Muscle of leg (tissue), 11 donors: ENCODE data around the gene TPBGL. TPM values are rescaled to one million over a fixed set of nuclear protein-coding genes. Genes with fewer than 3 reads are reported as not detected.

Experiments
- DNase-seq: peaks from one replicate; pipeline ENCODE4 v3.0.0; 2013
- H3K27ac ChIP-seq: one replicate; pipeline ENCODE4 v1.5.1; 2013; ENCODE audit warnings: mild to moderate bottlenecking, low read length, control low read depth
- H3K27me3 ChIP-seq: one replicate; pipeline ENCODE4 v1.6.1; 2013; ENCODE audit warnings: low read length; ENCODE audit not compliant: control insufficient read depth, insufficient read depth
- H3K36me3 ChIP-seq: one replicate; pipeline ENCODE4 v1.6.1; 2013; ENCODE audit warnings: low read length; ENCODE audit not compliant: control insufficient read depth, insufficient read depth
- H3K4me1 ChIP-seq: one replicate; pipeline ENCODE4 v1.6.1; 2013; ENCODE audit warnings: low read length; ENCODE audit not compliant: control insufficient read depth, insufficient read depth
- H3K4me3 ChIP-seq: one replicate; pipeline ENCODE4 v1.5.1; 2013; ENCODE audit warnings: low read length, control low read depth
- H3K9me3 ChIP-seq: replicated peaks from 2 replicates; pipeline ENCODE4 v1.6.1; 2013; ENCODE audit warnings: low read depth, low read length; ENCODE audit not compliant: control insufficient read depth
- WGBS: methylation state at CpG from one replicate; pipeline ENCODE4 v1.1.5; 2013; ENCODE audit warnings: missing lambda C conversion rate; ENCODE audit not compliant: insufficient coverage; 5-methylcytosine and 5-hydroxymethylcytosine counted together
- polyA plus RNA-seq, 8 donors: library from polyadenylated mRNA; unstranded; fragments of 120-200 nt; gene quantifications; one replicate each; pipeline versions ENCODE4 v1.2.1 to v1.2.3, GENCODE V29; 2013; ENCODE audit warnings: inconsistent platforms in 1 of 8, low replicate concordance in 1 of 8; ENCODE audit not compliant: insufficient read length in 8 of 8, insufficient read depth in 1 of 8
- total RNA-seq: library from RNA; stranded (reverse); fragments of 120-200 nt; gene quantifications from one replicate; pipeline ENCODE4 v1.2.4, GENCODE V29; 2013

The TPBGL gene
- total and polyA plus RNA-seq, 9 donors = 0.08 to 0.37 (median 0.21) TPM; not detected in 1

DNA sequence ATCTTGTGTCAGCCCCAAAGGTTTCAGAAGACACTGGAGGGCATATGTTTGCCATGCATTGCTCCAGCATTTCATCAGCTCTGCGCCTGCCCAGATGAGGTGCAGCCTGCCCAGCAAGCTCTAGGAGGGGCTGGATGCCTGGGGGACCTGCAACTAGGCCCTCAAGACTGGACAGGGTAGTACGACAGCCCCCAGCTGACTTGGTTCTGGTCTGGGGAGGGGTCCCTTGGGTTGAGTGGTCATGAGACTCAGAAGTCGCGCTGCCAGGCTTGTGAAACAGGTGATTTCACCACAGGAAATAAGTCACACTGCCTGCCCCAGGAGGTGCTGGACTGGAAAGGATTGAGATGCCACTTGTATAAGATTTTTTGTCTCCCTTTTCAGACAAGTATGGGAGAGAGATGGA is 23.4 kb downstream of the TPBGL start:
- no peak for DNase-seq
- 78% methylated on average over 4 of the region's 4 CpGs for WGBS
- no peak overlapping the region for H3K4me3 ChIP-seq
- peaks cover 11% of the 10 kb centered on the region for H3K36me3 ChIP-seq
- no peaks in the 10 kb centered on the region for H3K9me3 ChIP-seq
- no peak overlapping the region for H3K27ac ChIP-seq
- no peaks in the 10 kb centered on the region for H3K27me3 ChIP-seq
- peaks cover 2% of the 10 kb centered on the region for H3K4me1 ChIP-seq

DNA sequence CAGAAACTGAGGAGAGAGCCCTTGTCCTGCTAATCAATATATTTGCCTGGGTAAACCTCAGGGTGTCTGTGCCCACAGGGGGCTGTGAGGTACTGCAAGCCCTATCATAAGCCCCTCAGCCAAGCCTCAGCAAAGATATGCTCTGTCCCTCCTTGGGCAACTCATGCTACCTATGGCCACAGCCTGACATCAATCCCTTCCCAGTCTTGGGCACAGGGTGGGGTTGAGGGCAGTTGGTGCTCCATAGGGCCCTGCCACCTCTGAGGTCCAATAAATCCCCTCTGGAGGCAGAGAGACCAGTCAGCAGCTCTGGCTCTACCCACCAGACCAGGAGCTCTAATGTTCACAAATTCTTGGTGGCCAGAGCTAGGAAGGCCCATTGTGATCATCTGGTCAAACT is 23.8 kb downstream of the TPBGL start:
- H3K9me3 ChIP-seq = no peaks in the 10 kb centered on the region
- no peak for DNase-seq
- no peaks in the 10 kb centered on the region for H3K27me3 ChIP-seq
- no peak overlapping the region for H3K4me3 ChIP-seq
- H3K36me3 ChIP-seq = peaks cover 11% of the 10 kb centered on the region
- H3K4me1 ChIP-seq = peaks cover 2% of the 10 kb centered on the region
- H3K27ac ChIP-seq = no peak overlapping the region

DNA sequence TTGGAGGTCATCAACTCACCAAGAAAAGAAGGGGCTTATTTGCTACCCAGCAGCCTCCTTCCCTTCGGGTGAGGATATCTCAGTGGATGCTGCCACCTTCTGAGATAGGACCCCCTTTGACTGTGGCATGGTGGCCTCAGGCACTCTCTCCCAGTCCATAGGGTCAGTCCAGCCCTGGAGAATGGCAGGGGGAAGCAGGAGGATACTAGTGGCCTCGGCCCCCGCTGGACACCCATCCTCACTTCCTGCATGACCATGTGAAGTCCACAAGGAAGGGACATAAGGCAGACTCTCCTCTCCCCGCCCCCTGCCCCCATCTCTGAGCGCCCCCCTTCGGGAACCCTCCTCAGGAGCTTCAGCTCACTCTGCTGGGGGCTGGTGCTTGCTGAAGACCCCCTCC is 24.4 kb downstream of the TPBGL start:
- no CpG with 5 or more reads among the region's 6 CpGs for WGBS
- Histone ChIP-seq H3K27me3 (no peaks in the 10 kb centered on the region), H3K36me3 (peaks cover 11% of the 10 kb centered on the region), H3K4me1 (peaks cover 2% of the 10 kb centered on the region), H3K27ac (no peak overlapping the region), H3K9me3 (no peaks in the 10 kb centered on the region), H3K4me3 (no peak overlapping the region)
- no peak for DNase-seq

DNA sequence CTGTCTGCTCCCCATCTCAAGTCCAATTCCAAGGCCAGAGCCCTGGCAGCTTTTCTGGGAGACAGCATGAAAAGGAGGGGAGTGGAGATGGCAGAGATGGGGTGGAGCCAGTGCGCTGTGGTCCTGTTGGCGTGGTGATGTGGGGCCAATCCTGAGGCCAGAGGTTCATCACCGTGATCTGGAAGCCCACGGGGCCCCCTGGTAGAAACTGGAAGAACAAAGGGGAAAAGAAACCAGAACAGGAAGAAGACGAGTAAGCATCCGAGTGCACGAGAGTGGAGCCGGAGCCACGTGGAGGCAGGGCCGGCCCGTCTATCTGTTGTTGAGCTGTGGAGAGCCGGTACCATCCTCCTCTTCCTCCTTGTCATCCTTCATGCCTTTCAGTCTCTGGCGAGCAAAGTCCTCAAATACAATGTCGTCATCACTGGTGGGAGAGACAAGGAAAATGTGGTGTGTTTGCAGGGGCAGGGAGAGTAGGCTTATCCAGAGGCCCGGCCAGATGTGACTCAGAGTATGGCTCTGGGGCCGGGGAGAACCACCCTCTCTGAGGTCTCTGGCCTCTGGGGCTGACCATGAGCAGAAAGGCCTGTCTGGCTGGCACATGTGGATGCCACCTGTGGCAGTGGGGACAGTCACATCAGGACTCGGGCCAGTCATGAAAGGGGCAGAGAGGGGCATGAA is 25.4 kb downstream of the TPBGL start:
- WGBS = 83% methylated on average over 13 of the region's 17 CpGs
- Histone ChIP-seq H3K27me3 (no peaks in the 10 kb centered on the region), H3K4me1 (no peaks in the 10 kb centered on the region), H3K36me3 (peaks cover 16% of the 10 kb centered on the region), H3K4me3 (no peak overlapping the region), H3K27ac (no peak overlapping the region), H3K9me3 (no peaks in the 10 kb centered on the region)
- DNase-seq = no peak

DNA sequence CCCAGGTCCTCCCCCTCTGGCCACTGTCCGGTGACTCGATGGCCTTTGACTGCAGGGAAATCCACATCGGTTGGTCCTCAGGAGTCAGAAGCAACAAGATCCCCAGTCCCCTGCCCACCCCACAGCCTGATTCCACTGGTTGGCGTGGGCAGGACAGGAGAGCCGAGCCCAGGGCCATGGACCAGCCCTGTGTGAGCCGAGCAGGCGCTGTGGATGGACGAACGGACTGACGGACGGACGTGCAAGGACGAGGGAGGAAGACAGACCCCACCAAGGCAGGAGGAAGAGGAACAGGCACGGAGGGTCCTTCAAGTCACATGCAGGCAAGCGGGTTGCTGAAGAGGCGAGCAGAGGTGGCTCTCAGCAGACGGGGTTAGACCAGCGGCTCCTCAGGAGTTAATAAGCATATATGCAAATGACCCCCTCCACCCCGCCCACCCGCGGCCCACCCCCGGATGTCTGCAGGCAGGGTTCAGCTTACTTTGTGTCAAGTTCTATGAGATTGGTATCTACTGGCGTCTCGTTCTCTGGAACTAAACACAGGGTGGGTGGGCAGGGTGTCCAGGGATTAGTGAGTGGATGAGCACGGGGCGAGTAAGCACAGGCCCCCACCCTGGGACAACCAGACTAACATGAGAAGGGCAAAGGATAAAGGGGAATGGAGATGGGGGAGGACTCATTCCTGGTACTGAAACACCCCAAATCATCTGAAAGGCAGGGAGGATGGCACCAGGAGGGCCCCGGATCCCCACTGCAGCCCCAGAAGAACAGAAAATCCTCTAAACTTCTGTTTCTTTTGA is 26.8 kb downstream of the TPBGL start:
- Histone ChIP-seq H3K4me3 (no peak overlapping the region), H3K9me3 (no peaks in the 10 kb centered on the region), H3K27me3 (no peaks in the 10 kb centered on the region), H3K36me3 (peaks cover 22% of the 10 kb centered on the region), H3K4me1 (no peaks in the 10 kb centered on the region), H3K27ac (no peak overlapping the region)
- WGBS = 81% methylated on average over 16 of the region's 27 CpGs
- DNase-seq = no peak

DNA sequence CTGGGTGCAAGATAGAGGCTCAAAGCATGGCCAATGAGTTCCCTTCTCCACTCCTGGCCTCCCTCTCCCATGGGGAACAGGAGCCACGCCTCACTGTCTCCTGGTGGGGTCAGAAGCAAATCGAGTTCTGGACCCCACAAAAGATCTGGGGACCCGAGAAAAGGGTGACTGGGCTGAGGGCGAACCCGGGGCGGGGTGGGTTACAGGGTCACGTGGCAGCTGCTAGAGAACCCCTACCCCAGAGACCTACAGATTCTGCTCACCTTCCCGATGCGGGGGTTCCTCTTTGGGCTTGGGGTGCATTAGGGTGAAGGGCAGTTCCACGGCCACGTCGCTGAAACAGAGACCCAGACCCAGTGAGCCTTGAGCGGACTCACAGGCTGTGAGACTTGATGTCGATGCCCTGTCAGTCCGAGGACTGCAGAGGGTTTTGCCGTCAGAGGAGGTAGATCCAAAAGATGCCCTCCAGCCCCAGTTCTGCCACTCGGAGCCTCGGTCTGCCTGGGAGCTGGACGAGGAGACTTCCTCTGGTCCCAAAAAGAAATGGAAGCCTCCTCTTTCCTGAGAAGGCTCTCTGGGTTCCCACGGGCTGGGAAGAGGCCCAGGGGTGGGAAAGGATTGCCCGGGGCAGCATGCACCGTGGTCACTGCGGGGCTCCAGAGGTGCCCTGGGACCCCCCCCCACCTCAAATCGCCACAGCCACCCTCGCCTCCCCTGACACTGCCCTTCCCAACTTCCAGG is 28.2 kb downstream of the TPBGL start:
- Histone ChIP-seq H3K27ac (no peak overlapping the region), H3K4me1 (no peaks in the 10 kb centered on the region), H3K27me3 (no peaks in the 10 kb centered on the region), H3K9me3 (no peaks in the 10 kb centered on the region), H3K36me3 (peaks cover 35% of the 10 kb centered on the region), H3K4me3 (no peak overlapping the region)
- 86% methylated on average over 16 of the region's 25 CpGs for WGBS
- DNase-seq = no peak

DNA sequence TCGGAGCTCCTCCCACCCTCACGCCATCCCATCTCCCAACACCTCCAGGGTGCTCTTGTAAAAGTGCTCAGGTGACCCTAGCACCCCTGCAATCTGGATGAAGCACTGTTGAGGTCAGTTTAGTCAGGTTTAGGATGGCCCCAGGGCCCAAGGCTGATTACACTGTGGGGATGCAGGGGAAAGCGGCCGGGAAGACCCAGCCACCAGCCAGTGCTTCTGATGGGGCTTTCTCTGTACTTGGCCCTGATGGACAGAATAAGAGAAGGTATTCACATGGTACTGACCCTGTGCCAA is 28.7 kb downstream of the TPBGL start:
- DNase-seq = no peak
- Histone ChIP-seq H3K4me1 (no peaks in the 10 kb centered on the region), H3K36me3 (peaks cover 40% of the 10 kb centered on the region), H3K27ac (no peak overlapping the region), H3K4me3 (no peak overlapping the region), H3K27me3 (no peaks in the 10 kb centered on the region), H3K9me3 (no peaks in the 10 kb centered on the region)
- WGBS = no CpG with 5 or more reads among the region's 4 CpGs

DNA sequence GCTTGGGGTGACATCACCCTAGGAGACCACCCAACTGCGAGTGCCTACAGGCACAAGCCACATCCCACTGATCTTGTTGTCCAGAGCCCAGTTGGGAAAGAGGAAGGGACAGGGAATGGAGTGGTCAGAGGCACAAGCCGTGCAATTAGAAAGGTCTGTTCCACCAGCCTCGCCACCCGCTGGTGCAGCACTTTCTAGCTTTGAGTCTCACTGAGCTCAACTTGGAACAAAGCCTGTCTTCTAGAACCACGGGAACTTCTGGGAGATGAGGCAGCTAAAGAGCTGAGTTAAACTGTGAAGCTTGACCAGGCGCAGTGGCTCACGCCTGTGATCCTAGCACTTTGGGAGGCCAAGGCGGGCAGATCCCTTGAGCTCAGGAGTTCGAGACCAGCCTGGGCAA is 29.3 kb downstream of the TPBGL start:
- H3K4me3 ChIP-seq = no peak overlapping the region
- no peak for DNase-seq
- H3K27me3 ChIP-seq = no peaks in the 10 kb centered on the region
- H3K9me3 ChIP-seq = no peaks in the 10 kb centered on the region
- peaks cover 40% of the 10 kb centered on the region for H3K36me3 ChIP-seq
- WGBS = 86% methylated on average over 7 of the region's 9 CpGs
- H3K27ac ChIP-seq = no peak overlapping the region
- no peaks in the 10 kb centered on the region for H3K4me1 ChIP-seq

DNA sequence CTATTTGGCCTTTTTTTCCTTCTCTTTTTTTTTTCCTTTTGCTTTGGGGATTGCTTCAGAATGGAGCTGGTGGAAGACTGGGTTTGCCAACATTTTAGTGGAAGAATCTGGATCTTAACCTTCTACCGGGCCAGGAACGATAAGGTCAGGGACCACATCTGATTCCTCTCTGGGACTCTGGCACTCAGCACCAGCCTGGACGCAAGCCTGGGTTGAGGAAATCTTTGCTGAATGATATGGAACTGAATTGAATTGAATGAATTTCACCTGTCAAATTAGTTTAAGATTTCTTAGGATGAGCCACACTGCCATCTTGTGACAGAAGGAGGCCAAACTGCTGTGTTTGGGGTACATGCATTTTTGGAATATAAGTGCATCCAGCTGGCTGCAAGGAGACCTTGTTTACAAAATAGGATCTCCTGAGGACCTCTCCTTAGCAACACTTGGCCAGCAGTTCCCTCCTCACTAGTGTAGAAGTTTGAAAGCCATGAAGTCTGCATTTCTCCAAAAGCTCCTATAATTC is 30.4 kb downstream of the TPBGL start:
- H3K27ac ChIP-seq = no peak overlapping the region
- no peak for DNase-seq
- WGBS = 65% methylated on average over 3 of the region's 3 CpGs
- H3K9me3 ChIP-seq = no peaks in the 10 kb centered on the region
- H3K27me3 ChIP-seq = no peaks in the 10 kb centered on the region
- H3K4me1 ChIP-seq = no peaks in the 10 kb centered on the region
- H3K4me3 ChIP-seq = no peak overlapping the region
- peaks cover 34% of the 10 kb centered on the region for H3K36me3 ChIP-seq

DNA sequence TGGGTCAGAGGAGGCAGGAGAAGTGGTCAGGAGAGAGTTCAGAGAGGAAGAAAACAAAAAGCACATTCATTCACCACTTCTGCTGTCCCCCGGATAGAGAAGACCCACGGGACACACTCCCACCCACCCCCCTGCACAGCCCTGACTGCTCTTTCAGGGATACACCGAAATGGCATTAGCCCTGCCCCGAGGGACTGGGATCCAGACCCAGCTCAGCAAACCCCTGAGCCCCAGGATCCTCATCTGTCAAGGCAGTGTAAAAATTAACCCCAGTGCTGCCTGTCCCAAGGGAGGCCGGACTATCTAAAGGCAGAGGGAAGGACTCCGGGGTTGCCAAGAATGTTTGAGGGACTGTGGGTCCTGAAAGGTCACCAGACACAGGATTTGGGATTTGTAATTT is 31.2 kb downstream of the TPBGL start:
- no peak overlapping the region for H3K4me3 ChIP-seq
- H3K27ac ChIP-seq = no peak overlapping the region
- H3K9me3 ChIP-seq = no peaks in the 10 kb centered on the region
- WGBS = 66% methylated on average over 5 of the region's 6 CpGs
- DNase-seq = no peak
- peaks cover 38% of the 10 kb centered on the region for H3K36me3 ChIP-seq
- H3K27me3 ChIP-seq = no peaks in the 10 kb centered on the region
- H3K4me1 ChIP-seq = peaks cover 1% of the 10 kb centered on the region
